Measurements from ENCODE around the gene MYO3B. TPM values are rescaled to one million over a fixed set of nuclear protein-coding genes. Genes with fewer than 3 reads are reported as not detected.
"Not testable (repeated sequence)": the region's sequence is repeated elsewhere in the genome, so short reads cannot be mapped to it uniquely, and the experiment has no call there.

Gene MYO3B
- polyA plus RNA-seq, 4 donors: 0.08 to 9.9 (median 8.7) TPM

DNA sequence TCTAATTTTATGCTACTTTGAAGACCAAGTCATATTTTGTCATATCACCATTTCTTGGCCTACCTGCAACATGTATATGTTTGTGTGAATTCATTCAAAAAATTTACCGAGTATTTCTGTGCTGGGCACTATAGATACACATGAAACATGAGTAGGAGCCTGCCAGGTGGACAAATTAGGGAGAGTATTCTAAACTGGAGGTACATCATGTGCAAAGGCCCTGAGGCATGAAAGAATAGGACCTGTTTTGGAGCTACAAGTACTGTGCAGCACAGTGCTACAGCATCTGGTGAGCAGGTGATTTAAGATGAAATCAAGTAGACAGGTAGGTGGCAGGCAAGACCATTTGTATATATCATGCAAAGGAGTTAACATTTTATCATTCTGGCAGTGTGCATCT lies 152.9 kb downstream of the MYO3B start:
- no peak for DNase-seq (ENCODE audit: low read depth in 4 of 4, low spot score in 3 of 4)

DNA sequence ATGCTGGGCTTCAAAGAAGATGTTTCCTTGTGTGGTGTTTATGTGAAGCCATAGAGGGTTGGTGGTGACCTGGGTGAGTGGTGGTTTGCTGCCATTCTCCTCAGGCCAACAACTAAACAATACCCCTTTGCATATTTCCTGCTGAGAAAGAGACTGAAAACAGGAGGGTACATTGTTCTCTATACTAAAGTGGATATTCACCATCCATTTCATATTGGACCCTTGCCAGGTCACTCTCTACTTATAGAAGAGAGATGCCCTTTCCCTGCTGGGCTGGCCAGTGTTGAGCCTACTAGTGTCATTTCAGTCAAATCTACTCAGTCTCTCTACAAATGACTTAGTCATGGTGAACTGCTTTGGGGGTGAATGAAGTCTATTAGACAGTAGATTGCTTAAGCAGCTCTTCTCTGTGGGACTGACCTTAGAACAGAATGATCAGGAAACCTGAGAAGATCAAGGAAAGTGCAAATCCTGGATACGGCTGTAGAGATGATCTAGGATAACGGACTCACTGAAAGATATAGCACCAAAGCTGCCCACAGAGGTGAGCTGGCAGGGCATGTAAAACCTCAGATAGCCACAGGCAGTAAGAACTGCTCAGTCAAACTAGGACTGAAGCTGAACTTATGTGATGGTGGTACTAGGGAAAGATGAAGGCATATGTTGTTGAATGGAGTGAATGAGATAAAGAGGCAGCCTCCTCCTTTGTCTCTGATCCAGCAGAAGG lies 154.9 kb downstream of the MYO3B start:
- no peak for DNase-seq (ENCODE audit: low read depth in 4 of 4, low spot score in 3 of 4)

- DNase-seq (ENCODE audit: low read depth in 4 of 4, low spot score in 3 of 4): no peak
Observed at GRCh38 chr2:170335351-170335750, 157.4 kb downstream of the MYO3B start.

DNA sequence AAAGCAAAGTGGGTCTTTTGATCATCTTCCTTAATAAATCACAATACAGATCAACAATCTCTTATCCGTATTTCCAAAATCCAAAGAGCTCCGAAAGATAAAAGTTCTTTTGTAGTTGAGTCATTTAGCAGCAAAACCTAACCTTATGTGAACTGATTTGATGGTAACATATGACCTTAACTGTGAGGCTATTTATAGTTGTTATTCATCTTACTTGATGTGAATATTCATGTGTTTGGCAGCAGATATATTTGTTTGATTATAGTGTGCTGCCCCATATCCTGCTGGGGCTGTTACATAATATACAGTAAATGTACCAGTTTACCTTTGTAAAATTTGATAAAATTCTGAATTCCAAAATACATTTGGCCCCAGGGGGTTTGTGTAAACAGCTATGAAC lies 158.5 kb downstream of the MYO3B start:
- no peak for DNase-seq (ENCODE audit: low read depth in 4 of 4, low spot score in 3 of 4)

- no peak for DNase-seq (ENCODE audit: low read depth in 4 of 4, low spot score in 3 of 4)
Observed at GRCh38 chr2:170336916-170337315, 159.0 kb downstream of the MYO3B start.

DNA sequence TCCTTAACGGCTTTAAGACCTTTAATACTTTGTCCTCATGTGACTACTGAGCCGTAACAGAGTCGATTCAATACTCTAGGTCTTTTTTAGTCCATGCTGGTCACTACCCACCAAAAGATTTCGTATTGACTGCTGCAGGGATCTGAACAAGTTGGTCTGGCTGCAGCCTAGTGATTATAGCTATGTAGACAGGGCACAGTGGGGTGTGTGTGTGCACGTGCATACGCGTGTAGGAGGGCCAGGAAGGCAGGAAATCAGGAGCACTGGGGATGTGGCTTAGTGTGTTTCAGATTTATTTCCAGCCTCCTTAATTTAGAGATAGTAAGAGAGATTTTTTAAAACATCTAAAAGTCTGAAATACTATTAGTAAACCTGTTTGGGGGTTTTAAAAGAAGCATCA lies 161.4 kb downstream of the MYO3B start:
- DNase-seq (ENCODE audit: low read depth in 4 of 4, low spot score in 3 of 4): no peak

GRCh38 chr2:170339750-170340692 lies 162.1 kb downstream of the MYO3B start:
- DNase-seq (ENCODE audit: low read depth in 4 of 4, low spot score in 3 of 4): no peak

- no peak for DNase-seq (ENCODE audit: low read depth in 4 of 4, low spot score in 3 of 4)
Observed at GRCh38 chr2:170340693-170341068, 162.7 kb downstream of the MYO3B start.

DNA sequence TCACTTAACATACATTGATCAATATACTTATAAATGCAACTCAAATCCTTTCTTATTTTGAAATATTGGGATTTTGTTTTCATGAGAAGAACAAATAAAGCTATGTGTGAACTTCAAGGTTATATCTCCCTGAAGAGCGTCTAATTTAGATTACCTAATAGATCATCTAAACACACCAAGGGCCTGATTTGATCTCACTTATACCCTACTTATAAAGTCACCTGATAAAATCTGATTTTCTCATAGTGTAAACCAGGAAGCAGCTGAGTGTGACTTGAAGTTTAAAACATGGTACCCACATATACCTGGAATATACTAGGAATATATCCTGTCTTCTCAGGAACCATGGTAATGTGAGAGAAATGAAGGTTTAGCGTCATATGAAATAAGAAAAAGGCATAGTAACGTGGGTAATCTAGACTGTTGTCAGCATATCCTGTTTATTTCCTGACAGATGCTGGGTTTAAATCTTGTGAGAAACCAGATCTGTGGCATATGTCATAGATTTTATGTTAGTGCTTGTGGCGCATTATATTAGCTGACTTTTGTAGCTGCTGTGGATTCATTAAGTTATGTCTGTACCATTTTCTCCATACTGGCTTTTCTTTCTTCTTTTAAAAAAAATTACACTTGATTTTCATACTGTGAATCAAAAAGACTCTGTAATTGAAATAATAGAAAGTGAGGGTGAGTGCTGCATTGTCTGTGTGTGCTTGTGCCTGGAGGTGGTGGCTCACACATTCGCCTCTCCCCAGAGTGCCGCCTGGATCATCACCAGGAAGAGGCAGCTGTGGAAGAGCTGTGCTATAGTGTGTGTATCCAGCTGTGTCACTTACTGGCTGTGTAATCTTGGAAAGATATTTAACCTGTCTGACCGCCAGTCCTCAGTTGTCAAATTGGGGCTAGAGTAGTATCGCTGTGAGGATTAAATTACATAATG lies 164.0 kb downstream of the MYO3B start:
- DNase-seq (ENCODE audit: low read depth in 4 of 4, low spot score in 3 of 4): no peak

GRCh38 chr2:170344663-170345346 lies 166.9 kb downstream of the MYO3B start:
- DNase-seq (ENCODE audit: low read depth in 4 of 4, low spot score in 3 of 4): no peak

- no peak for DNase-seq (ENCODE audit: low read depth in 4 of 4, low spot score in 3 of 4)
Observed at GRCh38 chr2:170345607-170346006, 167.7 kb downstream of the MYO3B start.

GRCh38 chr2:170349269-170349668 lies 171.3 kb downstream of the MYO3B start:
- not testable (repeated sequence) for DNase-seq (ENCODE audit: low read depth in 4 of 4, low spot score in 3 of 4)

DNA sequence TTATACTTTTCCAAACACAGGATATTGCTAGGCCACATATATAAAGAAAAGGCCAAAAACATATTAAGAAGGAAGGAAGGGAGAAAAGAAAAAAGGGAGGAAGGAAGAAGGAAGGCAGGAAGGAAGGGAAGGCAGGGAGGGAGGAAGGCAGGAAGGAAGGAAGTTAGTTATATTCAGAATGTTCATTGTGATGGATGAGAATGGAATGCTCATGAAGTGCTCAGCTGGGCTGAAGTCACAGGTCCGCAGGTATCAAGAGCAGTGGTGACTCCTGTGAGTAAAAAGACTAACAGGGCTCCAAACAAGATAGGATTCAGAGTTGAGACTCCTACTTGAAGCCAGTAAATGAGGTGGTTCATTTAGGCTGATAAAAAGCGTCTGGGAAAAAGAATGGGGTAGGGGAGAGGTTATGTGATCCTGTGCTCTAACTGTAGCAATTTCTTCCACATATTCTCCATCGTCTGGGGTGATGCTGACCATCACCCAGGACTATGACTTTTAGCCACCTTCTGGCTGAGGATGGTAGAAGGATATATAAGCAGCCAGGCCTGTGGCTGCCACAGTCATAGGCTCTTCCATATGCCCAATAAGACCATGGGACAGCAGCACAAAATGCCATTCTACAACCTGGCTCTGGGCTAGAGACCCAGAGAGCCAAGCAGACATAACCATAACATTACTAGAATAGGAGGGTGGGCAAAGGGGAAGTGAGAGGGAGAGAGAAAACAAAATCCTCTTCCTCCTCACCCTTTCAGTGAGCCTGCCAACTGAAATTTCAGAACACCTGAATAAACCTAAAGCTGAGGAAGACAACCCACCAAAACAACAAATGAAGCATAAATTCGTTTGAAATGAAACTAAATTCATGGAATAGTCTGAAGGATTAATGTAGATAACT lies 173.2 kb downstream of the MYO3B start:
- DNase-seq (ENCODE audit: low read depth in 4 of 4, low spot score in 3 of 4): no peak

DNA sequence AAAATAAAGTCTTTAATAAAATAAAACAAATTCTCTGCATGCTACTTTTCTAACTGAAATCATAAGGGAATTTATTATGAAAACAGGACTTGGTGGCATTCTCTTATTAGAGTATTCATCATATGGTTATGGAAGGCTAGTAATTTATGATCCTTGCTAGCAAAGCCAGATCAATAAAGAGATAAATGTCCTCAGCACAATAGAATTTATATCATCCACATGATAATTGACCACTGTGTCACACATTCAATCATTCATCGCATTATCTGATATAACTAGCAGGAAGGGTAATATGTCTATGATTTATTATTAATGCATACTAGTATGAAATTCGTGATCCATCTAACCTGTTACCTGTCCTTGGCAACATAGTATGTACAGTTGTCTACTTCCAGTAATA lies 175.8 kb downstream of the MYO3B start:
- DNase-seq (ENCODE audit: low read depth in 4 of 4, low spot score in 3 of 4): no peak

DNA sequence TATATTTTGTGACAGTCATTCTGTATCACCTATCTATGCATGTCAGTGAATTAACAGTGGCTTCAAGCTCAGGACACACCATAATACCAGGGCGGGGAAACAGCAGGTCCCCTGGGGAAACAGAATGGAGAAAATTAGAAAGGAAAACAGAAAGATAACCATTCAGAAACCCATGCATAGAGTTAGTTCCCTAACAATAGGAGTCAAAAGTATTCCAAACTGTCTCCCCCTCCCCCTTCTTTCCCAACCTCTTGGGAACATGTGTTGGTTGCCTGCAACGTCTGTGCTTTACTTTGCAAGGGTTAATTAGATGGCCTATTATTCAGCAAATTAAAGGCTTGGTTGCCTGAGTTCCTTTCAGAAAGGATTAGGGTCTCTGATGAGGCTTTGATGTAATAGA lies 176.4 kb downstream of the MYO3B start:
- no peak for DNase-seq (ENCODE audit: low read depth in 4 of 4, low spot score in 3 of 4)

DNA sequence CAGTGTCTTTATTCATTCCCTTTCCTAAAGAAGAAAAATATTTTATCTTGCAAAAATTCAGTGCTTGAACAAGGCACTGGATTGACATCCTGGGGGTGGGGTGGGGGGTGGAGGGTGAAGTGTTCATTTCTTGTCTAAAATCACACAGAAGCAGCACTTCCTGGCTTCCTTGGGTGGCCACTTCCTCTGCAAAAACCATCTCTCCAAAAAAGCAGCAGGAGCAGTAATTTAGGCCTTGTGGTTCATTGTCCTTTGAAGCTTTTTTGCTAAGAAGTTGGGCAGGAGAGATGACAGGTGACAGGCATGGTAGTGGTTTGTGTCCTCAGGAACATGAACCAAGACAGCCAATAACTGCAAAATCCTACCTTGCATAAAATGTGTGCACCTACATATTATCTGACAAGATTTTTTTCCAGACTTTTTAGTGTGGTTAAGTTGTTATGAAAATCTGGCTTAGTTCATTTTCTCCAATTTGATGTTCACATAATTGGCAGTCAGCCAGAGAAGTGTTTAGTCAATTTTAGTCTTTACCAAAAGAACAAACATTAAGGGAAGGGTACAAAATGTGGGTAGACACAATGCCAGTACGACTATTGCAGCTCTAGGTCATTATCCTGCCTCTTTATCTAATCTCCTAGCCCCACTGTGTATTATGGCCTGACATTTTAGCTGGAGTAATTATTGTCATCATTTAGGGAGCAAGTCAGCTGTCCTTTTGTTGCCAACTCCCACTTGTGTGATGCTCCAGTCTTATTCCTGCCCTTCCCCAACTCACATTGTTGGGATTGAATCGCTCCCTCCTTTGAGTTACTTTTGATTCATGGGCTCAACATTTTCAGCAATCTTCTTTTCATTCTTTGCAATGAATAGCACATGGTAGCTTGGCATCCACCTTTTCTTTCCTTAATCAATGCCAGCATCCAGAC lies 177.2 kb downstream of the MYO3B start:
- no peak for DNase-seq (ENCODE audit: low read depth in 4 of 4, low spot score in 3 of 4)

GRCh38 chr2:170359466-170359865 lies 181.5 kb downstream of the MYO3B start:
- no peak for DNase-seq (ENCODE audit: low read depth in 4 of 4, low spot score in 3 of 4)

DNA sequence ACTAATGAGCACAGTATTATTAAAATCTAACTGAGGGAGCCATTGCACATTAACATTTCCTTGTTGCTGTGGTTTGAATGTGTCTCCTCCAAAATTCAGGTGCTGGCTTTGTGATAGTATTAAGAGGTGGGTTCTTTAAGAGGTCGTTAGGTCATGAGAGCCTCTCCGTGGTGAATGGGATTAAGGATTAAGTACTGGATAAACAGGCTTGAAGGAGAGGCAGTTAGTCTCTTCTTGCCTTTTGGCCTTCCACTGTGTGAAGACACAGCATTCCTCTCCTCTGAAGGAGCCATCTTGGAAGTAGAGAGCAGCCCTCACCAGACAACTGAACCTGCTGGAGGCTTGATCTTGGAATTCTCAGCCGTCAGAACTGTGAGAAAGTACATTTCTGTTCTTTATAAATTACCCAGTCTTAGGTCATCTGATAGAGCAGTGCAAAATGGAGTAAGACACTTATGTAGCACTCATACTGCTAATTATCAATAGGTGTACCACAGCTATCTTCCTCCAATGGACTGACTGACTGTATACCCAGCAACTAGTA lies 182.7 kb downstream of the MYO3B start:
- DNase-seq (ENCODE audit: low read depth in 4 of 4, low spot score in 3 of 4): no peak

Measured in left renal pelvis (tissue), 4 donors.